ENCODE data around the gene ISY1.

ISY1 gene

GRCh38 chr3:129087138-129087702 is 73.6 kb downstream of the ISY1 start:
- no peaks in the 10 kb centered on the region for H3K4me1 ChIP-seq (ENCODE audit: insufficient read depth, low read length, poor library complexity, severe bottlenecking)
- H3F3A ChIP-seq (ENCODE audit: low read depth), result no peaks in the 10 kb centered on the region
- H3K4me2 ChIP-seq (ENCODE audit: low read depth, low read length, poor library complexity, severe bottlenecking), result no peak overlapping the region
- H3K9me3 ChIP-seq (ENCODE audit: insufficient read depth, low read depth, low read length), result no peaks in the 10 kb centered on the region
- H3K79me2 ChIP-seq (ENCODE audit: insufficient read depth, low read length), result no peaks in the 10 kb centered on the region
- no peaks in the 10 kb centered on the region for H3K9me2 ChIP-seq (replicated peaks; ENCODE audit: low read depth, low read length)
- H3K27me3 ChIP-seq (ENCODE audit: insufficient read depth, low read length, poor library complexity, severe bottlenecking), result no peaks in the 10 kb centered on the region
- no peak overlapping the region for H3K4me3 ChIP-seq (ENCODE audit: low read length, poor library complexity, severe bottlenecking)
- H2AFZ ChIP-seq (ENCODE audit: low read length), result no peak overlapping the region
- peaks cover 10% of the 10 kb centered on the region; the same call in 1 of the 2 replicates for H3K36me3 ChIP-seq (ENCODE audit: insufficient read depth, low read length)
- H4K20me1 ChIP-seq (ENCODE audit: insufficient read depth, low read length, poor library complexity, severe bottlenecking), result no peaks in the 10 kb centered on the region
- H3K9ac ChIP-seq (ENCODE audit: low read depth, low read length, poor library complexity, severe bottlenecking), result no peak overlapping the region
- TF ChIP-seq EZH2phosphoT487 (IDR thresholded peaks at IDR 0.05; ENCODE audit: borderline replicate concordance), result no peak
- TF ChIP-seq, protein P1, sequence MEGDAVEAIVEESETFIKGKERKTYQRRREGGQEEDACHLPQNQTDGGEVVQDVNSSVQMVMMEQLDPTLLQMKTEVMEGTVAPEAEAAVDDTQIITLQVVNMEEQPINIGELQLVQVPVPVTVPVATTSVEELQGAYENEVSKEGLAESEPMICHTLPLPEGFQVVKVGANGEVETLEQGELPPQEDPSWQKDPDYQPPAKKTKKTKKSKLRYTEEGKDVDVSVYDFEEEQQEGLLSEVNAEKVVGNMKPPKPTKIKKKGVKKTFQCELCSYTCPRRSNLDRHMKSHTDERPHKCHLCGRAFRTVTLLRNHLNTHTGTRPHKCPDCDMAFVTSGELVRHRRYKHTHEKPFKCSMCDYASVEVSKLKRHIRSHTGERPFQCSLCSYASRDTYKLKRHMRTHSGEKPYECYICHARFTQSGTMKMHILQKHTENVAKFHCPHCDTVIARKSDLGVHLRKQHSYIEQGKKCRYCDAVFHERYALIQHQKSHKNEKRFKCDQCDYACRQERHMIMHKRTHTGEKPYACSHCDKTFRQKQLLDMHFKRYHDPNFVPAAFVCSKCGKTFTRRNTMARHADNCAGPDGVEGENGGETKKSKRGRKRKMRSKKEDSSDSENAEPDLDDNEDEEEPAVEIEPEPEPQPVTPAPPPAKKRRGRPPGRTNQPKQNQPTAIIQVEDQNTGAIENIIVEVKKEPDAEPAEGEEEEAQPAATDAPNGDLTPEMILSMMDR (conservative IDR thresholded peaks at IDR 0.05; ENCODE audit: low read length), result no peak

DNA sequence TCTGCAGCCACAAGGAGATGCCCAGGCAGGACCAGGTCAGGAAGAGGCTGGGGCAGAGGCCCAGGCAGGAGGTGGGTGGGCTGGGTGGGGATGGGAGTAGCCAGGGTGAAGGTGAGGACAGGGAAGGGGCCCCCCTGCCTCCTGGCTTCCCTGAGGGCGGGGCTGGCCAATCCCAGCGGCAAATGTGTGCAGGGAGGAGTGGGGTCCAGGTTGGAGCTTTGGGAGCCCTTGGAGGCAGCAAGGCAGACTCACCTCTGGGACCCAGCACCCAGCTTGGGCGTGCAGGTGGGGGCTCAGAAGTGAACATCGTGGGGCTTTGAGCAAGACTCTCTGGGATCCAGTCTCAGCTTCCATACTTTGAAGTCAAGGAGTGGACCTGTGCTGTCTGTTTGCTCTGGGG is 75.0 kb downstream of the ISY1 start:
- no peaks in the 10 kb centered on the region for H4K20me1 ChIP-seq (ENCODE audit: insufficient read depth, low read length, poor library complexity, severe bottlenecking)
- H3K9ac ChIP-seq (ENCODE audit: low read depth, low read length, poor library complexity, severe bottlenecking), result no peak overlapping the region
- no peaks in the 10 kb centered on the region for H3K79me2 ChIP-seq (ENCODE audit: insufficient read depth, low read length)
- no peaks in the 10 kb centered on the region for H3F3A ChIP-seq (ENCODE audit: low read depth)
- no peak overlapping the region for H3K4me2 ChIP-seq (ENCODE audit: low read depth, low read length, poor library complexity, severe bottlenecking)
- H3K4me1 ChIP-seq (ENCODE audit: insufficient read depth, low read length, poor library complexity, severe bottlenecking), result no peaks in the 10 kb centered on the region
- H2AFZ ChIP-seq (ENCODE audit: low read length), result no peak overlapping the region
- no peak overlapping the region for H3K4me3 ChIP-seq (ENCODE audit: low read length, poor library complexity, severe bottlenecking)
- H3K9me2 ChIP-seq (replicated peaks; ENCODE audit: low read depth, low read length), result no peaks in the 10 kb centered on the region
- no peaks in the 10 kb centered on the region for H3K9me3 ChIP-seq (ENCODE audit: insufficient read depth, low read depth, low read length)
- no peaks in the 10 kb centered on the region for H3K36me3 ChIP-seq (ENCODE audit: insufficient read depth, low read length)
- no peaks in the 10 kb centered on the region for H3K27me3 ChIP-seq (ENCODE audit: insufficient read depth, low read length, poor library complexity, severe bottlenecking)
- TF ChIP-seq, protein P1 (conservative IDR thresholded peaks at IDR 0.05; ENCODE audit: low read length), result no peak
- no peak for TF ChIP-seq EZH2phosphoT487 (IDR thresholded peaks at IDR 0.05; ENCODE audit: borderline replicate concordance)

DNA sequence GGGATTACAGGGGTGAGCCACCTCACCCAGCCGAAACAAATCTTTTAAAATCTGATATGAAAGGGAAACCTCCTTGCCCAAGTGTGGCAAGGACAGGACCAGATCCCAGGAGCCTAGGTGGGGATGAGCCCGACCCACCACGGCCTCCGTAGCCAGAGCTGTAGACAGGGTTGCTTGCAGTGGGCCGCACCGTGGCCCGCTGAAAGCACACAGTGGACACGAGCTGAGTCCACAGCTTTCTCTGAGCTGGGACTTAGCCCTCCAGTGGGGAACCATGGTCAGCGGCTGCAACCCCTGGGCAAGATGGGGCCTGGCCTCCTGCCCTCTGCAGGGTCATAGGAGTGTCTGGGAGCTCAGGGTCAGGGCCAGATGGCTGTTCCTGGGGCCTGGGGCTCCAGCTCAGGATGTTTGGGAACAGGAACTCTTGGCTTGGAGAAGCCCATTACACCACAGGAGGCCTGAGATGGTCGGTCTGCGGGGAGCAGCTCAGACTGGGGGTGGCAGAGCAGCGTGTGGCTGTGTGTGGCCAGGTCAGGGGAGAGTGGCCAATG is 75.6 kb downstream of the ISY1 start:
- Histone ChIP-seq H3F3A (ENCODE audit: low read depth) (no peaks in the 10 kb centered on the region), H3K4me2 (ENCODE audit: low read depth, low read length, poor library complexity, severe bottlenecking) (no peak overlapping the region), H3K36me3 (ENCODE audit: insufficient read depth, low read length) (no peaks in the 10 kb centered on the region), H3K9ac (ENCODE audit: low read depth, low read length, poor library complexity, severe bottlenecking) (no peak overlapping the region), H3K4me3 (ENCODE audit: low read length, poor library complexity, severe bottlenecking) (no peak overlapping the region), H2AFZ (ENCODE audit: low read length) (no peak overlapping the region), H3K4me1 (ENCODE audit: insufficient read depth, low read length, poor library complexity, severe bottlenecking) (no peaks in the 10 kb centered on the region), H4K20me1 (ENCODE audit: insufficient read depth, low read length, poor library complexity, severe bottlenecking) (no peaks in the 10 kb centered on the region), H3K79me2 (ENCODE audit: insufficient read depth, low read length) (no peaks in the 10 kb centered on the region), H3K9me2 (replicated peaks; ENCODE audit: low read depth, low read length) (no peaks in the 10 kb centered on the region), H3K27me3 (ENCODE audit: insufficient read depth, low read length, poor library complexity, severe bottlenecking) (no peaks in the 10 kb centered on the region), H3K9me3 (ENCODE audit: insufficient read depth, low read depth, low read length) (no peaks in the 10 kb centered on the region)
- TF ChIP-seq, protein P1 (conservative IDR thresholded peaks at IDR 0.05; ENCODE audit: low read length), result no peak
- no peak for TF ChIP-seq EZH2phosphoT487 (IDR thresholded peaks at IDR 0.05; ENCODE audit: borderline replicate concordance)

Measured in Loucy (cell line).